Thyroid gland (tissue), 4 donors: ENCODE data around the gene ENGASE. TPM values are rescaled to one million over a fixed set of nuclear protein-coding genes. Genes with fewer than 3 reads are reported as not detected.

ENCODE experiments used
- DNase-seq, 2 donors: peaks; one replicate each; pipeline ENCODE4 v3.0.0-alpha.2; 2019
- H3K27ac ChIP-seq, 3 donors: fragments of 200-600 bp; sonication (generic); 1 replicate in 2 of 3; 2 replicates in 1 of 3; pipeline ENCODE4 v1.5.1; 2016 to 2019; ENCODE audit warnings: mild to moderate bottlenecking in 1 of 3, moderate library complexity in 1 of 3
- H3K27me3 ChIP-seq: fragments of 200-600 bp; sonication (generic); one replicate; pipeline ENCODE4 v1.5.1; 2019
- H3K36me3 ChIP-seq, 2 donors: fragments of 200-600 bp; sonication (generic); one replicate each; pipeline ENCODE4 v1.5.1; 2016 to 2019
- H3K4me1 ChIP-seq, 2 donors: fragments of 200-600 bp; sonication (generic); one replicate each; pipeline ENCODE4 v1.5.1; 2017 to 2019
- H3K4me3 ChIP-seq, 3 donors: fragments of 200-600 bp; sonication (generic); replicated peaks in 1 of 3; 1 replicate in 2 of 3; 2 replicates in 1 of 3; pipeline ENCODE4 v1.5.1; 2016; ENCODE audit warnings: mild to moderate bottlenecking in 1 of 3
- H3K9me3 ChIP-seq: fragments of 200-600 bp; sonication (generic); one replicate; pipeline ENCODE4 v1.5.1; 2017
- POLR2A ChIP-seq, 2 donors: fragments of 450-650 bp; IDR thresholded peaks; one replicate each; pipeline ENCODE4 v1.6.1; 2017; ENCODE audit warnings: antibody characterized with exemption in 2 of 2, mild to moderate bottlenecking in 2 of 2, moderate library complexity in 1 of 2
- WGBS, 2 donors: methylation state at CpG; one replicate each; pipeline ENCODE4 v1.1.5; 2017; 5-methylcytosine and 5-hydroxymethylcytosine counted together
- intact Hi-C: fragments of 100-400 bp; cut with DNase I; formaldehyde crosslinking; loops from one replicate; pipeline ENCODE4 v1.15.1; 2023
- total RNA-seq, 4 donors: library from RNA; depleted of rRNA; stranded (reverse); fragments of >200 nt; gene quantifications; one replicate each; pipeline ENCODE4 v1.2.3, GENCODE V29; 2016
- TF ChIP-seq, protein P1 (sequence below), 6 experiments: fragments of 200-600 bp in 3 of 6; fragments of 450-650 bp in 3 of 6; sonication (generic) in 3 of 6; IDR thresholded peaks; one replicate each; pipeline ENCODE4 v1.5.1; 2016 to 2019; ENCODE audit warnings: antibody characterized with exemption in 6 of 6, mild to moderate bottlenecking in 2 of 6, inconsistent platforms in 1 of 6, moderate library complexity in 1 of 6

ENGASE gene
- total RNA-seq, 4 donors from 2014 or later, result 23.9 to 37.1 (median 31.2) TPM

DNA sequence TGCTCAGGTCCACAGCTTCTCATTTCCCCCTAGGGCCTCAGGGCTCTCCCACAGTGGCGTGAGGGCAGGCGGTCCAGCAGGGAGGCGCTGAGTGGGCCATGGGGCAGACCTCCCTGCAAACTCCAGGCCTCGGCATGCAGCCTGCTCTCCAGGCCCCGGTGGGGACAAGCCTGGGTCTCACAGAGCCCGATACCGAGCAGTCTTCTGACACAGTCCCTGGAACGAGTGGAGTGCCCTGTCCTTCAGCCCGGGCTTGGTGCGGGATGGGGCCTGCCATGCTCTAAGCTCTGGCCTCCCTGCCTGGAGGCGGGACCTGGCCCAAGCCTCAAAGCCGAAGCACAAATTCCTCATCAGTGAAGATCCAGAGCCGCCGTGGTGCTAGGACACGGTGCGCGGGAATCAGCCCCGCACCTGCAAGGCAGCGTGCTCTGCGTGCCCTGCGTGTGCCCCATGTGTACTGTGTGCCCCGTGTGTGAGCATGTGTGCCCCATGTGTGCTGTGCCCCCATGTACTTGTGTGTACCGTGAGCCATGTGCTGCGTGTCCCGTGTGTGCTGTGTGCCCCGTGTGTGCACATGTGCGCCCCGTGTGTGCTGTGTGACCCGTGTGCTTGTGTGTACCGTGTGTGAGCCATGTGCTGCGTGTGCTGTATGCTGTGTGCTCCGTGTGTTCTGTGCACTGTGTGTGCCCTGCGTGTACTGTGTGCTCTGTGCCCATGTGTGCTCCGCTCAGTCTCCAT is 56.1 kb downstream of the ENGASE start:
- TF ChIP-seq, protein P1, sequence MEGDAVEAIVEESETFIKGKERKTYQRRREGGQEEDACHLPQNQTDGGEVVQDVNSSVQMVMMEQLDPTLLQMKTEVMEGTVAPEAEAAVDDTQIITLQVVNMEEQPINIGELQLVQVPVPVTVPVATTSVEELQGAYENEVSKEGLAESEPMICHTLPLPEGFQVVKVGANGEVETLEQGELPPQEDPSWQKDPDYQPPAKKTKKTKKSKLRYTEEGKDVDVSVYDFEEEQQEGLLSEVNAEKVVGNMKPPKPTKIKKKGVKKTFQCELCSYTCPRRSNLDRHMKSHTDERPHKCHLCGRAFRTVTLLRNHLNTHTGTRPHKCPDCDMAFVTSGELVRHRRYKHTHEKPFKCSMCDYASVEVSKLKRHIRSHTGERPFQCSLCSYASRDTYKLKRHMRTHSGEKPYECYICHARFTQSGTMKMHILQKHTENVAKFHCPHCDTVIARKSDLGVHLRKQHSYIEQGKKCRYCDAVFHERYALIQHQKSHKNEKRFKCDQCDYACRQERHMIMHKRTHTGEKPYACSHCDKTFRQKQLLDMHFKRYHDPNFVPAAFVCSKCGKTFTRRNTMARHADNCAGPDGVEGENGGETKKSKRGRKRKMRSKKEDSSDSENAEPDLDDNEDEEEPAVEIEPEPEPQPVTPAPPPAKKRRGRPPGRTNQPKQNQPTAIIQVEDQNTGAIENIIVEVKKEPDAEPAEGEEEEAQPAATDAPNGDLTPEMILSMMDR (IDR thresholded peaks at IDR 0.05), result no peak
- no peak for TF ChIP-seq POLR2A (IDR thresholded peaks at IDR 0.05)
- WGBS, 2 donors, result 90 to 98% methylated on average over 17 to 32 of the region's 34 CpGs
- H3K36me3 ChIP-seq, result no peaks in the 10 kb centered on the region
- no peak for DNase-seq
- no peaks in the 10 kb centered on the region for H3K27me3 ChIP-seq
- H3K4me3 ChIP-seq, result no peak overlapping the region
- no peaks in the 10 kb centered on the region for H3K9me3 ChIP-seq
- H3K27ac ChIP-seq, result no peak overlapping the region
- no peaks in the 10 kb centered on the region for H3K4me1 ChIP-seq
- intact Hi-C loops, result no loop called here

DNA sequence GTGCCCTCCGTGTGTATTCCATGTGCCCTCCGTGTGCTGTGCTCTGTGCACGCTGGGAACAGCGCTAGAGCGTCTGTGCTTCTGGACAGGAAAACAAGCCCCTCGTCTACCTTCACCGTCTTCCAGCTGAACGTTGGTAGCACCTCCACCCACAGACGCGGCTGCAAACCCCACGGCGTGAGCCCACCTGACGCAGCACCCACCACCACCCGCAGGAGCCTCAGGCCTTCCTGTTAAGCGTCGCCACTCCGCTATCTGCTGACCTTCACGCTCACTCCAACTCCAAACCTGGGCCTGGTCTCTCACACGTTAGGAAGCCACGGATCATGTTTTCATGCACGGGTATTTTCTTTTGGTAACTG is 56.6 kb downstream of the ENGASE start:
- no peaks in the 10 kb centered on the region for H3K27me3 ChIP-seq
- H3K36me3 ChIP-seq, result no peaks in the 10 kb centered on the region
- 90 to 92% methylated on average over 21 of the region's 21 CpGs for WGBS, 2 donors
- no peaks in the 10 kb centered on the region for H3K9me3 ChIP-seq
- no peak for TF ChIP-seq POLR2A (IDR thresholded peaks at IDR 0.05)
- TF ChIP-seq, protein P1 (IDR thresholded peaks at IDR 0.05), result no peak
- no peaks in the 10 kb centered on the region for H3K4me1 ChIP-seq
- H3K4me3 ChIP-seq, result no peak overlapping the region
- no peak overlapping the region for H3K27ac ChIP-seq
- DNase-seq, result no peak
- intact Hi-C loops, result no loop called here

DNA sequence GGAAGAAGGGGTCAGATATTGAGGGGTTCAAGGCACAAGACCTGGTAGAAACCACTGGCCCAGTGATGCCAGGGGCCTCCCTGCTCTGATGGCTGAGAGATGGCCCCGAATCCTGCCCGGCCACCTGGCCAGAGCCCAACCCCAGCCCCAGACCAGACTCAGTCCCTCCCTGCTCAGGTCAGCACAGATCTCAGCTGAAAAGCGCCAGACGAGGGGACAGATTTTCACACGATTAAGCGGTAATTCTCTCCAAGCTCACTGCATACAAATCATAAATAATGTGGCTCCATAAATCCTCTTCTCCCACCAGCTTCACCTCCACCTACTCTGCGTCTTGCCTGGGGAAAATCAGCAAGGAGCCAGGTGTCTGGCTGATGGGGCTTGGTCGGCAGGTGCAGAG is 57.1 kb downstream of the ENGASE start:
- 86 to 90% methylated on average over 8 of the region's 8 CpGs for WGBS, 2 donors
- Histone ChIP-seq H3K36me3 (no peaks in the 10 kb centered on the region), H3K27ac (no peak overlapping the region), H3K27me3 (no peaks in the 10 kb centered on the region), H3K9me3 (no peaks in the 10 kb centered on the region), H3K4me1 (no peaks in the 10 kb centered on the region), H3K4me3 (no peak overlapping the region)
- intact Hi-C loops, result no loop called here
- no peak for DNase-seq
- TF ChIP-seq, protein P1 (IDR thresholded peaks at IDR 0.05), result no peak
- no peak for TF ChIP-seq POLR2A (IDR thresholded peaks at IDR 0.05)

DNA sequence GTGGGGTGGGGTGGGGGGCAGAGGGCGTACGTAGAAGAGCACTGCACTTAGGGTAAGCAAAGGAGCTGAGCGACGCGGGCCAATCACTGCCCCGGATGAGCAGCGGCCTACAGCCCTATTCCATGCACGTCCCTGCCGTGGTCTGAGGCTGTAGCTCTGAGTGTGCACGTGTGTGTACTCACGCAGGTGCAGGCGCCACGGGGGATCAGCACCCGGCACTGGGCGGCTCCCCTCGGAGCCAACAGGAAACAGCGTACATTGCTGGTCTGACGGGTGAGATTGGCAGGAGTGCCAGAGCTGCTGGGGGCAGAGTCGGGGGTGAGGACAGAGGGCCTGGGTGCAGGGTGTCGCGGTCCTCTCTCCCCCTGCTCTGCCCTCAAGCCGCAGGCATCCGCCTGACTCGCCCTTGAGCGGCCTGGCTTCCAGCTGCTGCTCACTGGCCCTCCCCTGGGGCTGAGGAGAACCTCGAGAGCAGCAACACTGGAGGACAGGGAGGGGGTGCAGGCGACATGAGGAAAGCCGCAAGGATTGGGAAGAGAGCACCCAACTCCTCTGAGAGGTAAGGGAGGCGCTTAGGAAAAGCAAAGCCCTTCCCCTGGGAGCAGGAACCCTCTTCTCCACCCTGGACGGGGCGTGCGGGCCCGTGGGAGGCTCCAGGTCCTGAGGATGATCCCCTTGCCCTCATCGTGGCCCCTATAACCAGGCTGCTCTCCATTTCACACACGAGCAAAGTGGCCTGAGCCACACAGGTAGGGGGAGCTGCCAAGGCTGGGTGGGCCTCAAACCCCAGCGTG is 57.8 kb downstream of the ENGASE start:
- Histone ChIP-seq H3K4me3 (no peak overlapping the region), H3K27ac (no peak overlapping the region), H3K4me1 (no peaks in the 10 kb centered on the region), H3K9me3 (no peaks in the 10 kb centered on the region), H3K27me3 (no peaks in the 10 kb centered on the region), H3K36me3 (no peaks in the 10 kb centered on the region)
- TF ChIP-seq, protein P1 (IDR thresholded peaks at IDR 0.05), result no peak
- TF ChIP-seq POLR2A (IDR thresholded peaks at IDR 0.05), result no peak
- intact Hi-C loops, result no loop called here
- DNase-seq, result no peak
- 81 to 84% methylated on average over 18 to 34 of the region's 36 CpGs for WGBS, 2 donors

DNA sequence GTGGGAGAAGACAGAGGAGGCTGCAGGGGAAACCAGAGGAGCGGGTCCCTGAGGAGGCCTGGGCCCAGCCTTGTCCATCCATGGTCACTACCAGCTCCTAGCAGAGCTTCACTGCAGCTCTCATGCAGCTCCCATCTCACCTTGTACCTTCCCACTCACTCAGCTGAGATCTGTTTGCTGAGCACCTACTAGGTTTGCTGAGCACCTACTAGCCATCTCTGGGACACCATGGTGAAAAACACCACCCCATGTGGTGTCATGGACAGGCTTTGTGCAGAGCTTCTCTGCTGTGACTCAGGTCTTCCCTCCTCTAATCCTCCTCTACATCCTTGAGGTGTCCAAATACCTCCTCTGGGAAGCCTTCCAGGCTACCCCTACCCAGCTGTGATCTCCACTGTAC is 58.6 kb downstream of the ENGASE start:
- TF ChIP-seq, protein P1 (IDR thresholded peaks at IDR 0.05), result no peak
- TF ChIP-seq POLR2A (IDR thresholded peaks at IDR 0.05), result no peak
- Histone ChIP-seq H3K27me3 (no peaks in the 10 kb centered on the region), H3K4me1 (no peaks in the 10 kb centered on the region), H3K9me3 (no peaks in the 10 kb centered on the region), H3K4me3 (no peak overlapping the region), H3K27ac (no peak overlapping the region), H3K36me3 (no peaks in the 10 kb centered on the region)
- intact Hi-C loops, result no loop called here
- 100% methylated on average over 1 of the region's 1 CpG for WGBS, 2 donors
- no peak for DNase-seq
